K562 (cell line): ENCODE results near the gene OPTN.

Source experiments
- FOXJ3 ChIP-seq: sonication (generic); formaldehyde crosslinking; IDR thresholded peaks from 2 replicates; pipeline ENCODE4 v1.4.0; 2020; ENCODE audit warnings: mild to moderate bottlenecking, missing genetic modification reagents
- FOXM1 ChIP-seq, 2 experiments: fragments of 450-650 bp in 1 of 2; sonication (generic) in 1 of 2; formaldehyde crosslinking in 1 of 2; IDR thresholded peaks; 2 replicates each; pipeline versions ENCODE4 v1.6.1 to v1.9.0; 2017 to 2022; ENCODE audit warnings: low read depth in 2 of 2, mild to moderate bottlenecking in 2 of 2, missing genetic modification reagents in 1 of 2, moderate library complexity in 1 of 2
- MYBL2 ChIP-seq, 2 experiments: fragments of 450-650 bp in 1 of 2; sonication (generic) in 1 of 2; formaldehyde crosslinking in 1 of 2; IDR thresholded peaks; 2 replicates each; pipeline versions ENCODE4 v1.6.1 to v1.8.1; 2017 to 2022; ENCODE audit warnings: borderline replicate concordance in 1 of 2, inconsistent platforms in 1 of 2, low read depth in 1 of 2, mild to moderate bottlenecking in 1 of 2, missing genetic modification reagents in 1 of 2, moderate library complexity in 1 of 2
- PHB2 ChIP-seq: fragments of 450-650 bp; IDR thresholded peaks from 2 replicates; pipeline ENCODE4 v1.6.1; 2017; ENCODE audit warnings: low read depth
- SIN3B ChIP-seq: fragments of 450-650 bp; IDR thresholded peaks from 2 replicates; pipeline ENCODE4 v1.6.1; 2017; ENCODE audit warnings: low read depth, mild to moderate bottlenecking, moderate library complexity
- SMAD2 ChIP-seq: fragments of 150-350 bp; IDR thresholded peaks from 2 replicates; pipeline ENCODE4 v1.6.1; 2014; ENCODE audit warnings: low read depth, mild to moderate bottlenecking, low read length
- SRSF9 ChIP-seq: fragments of 200-400 bp; formaldehyde crosslinking; IDR thresholded peaks from 2 replicates; pipeline ENCODE4 v1.6.1; 2017; ENCODE audit warnings: low read depth, low read length, borderline replicate concordance
- ZFP1 ChIP-seq: fragments of 450-650 bp; formaldehyde crosslinking; IDR thresholded peaks from 2 replicates; pipeline ENCODE4 v1.4.0; 2020; ENCODE audit warnings: mild to moderate bottlenecking, mixed read lengths

DNA sequence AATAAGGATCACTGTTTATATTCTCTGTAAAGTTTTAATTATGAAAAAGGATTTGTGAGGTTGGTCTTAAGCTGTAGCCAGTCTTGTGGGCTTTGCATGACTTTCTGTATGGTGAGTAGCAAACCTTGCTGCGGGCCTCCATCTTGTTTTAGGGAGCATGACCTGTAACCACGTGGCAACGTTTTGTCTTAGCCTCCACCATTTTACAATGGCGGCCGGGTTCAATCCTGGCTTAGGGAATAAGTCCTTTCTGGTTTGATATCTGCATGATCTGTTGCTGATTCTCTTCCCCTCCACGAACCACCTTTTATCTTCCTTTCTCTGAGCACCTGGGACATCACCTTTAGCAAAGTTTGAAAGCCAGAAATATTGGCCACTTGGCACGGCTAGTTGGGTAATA, 32.5 kb upstream of the OPTN start:
- TF ChIP-seq SIN3B = no peak
- no peak for TF ChIP-seq SMAD2
- no peak for TF ChIP-seq FOXM1 (IDR thresholded peaks at IDR 0.05; ENCODE audit: low read depth)
- TF ChIP-seq FOXM1 (CRISPR knock-in tag; IDR thresholded peaks at IDR 0.05; ENCODE audit: low read depth) = no peak
- TF ChIP-seq FOXJ3 (CRISPR knock-in tag) = no peak
- no peak for TF ChIP-seq SRSF9
- no peak for TF ChIP-seq PHB2
- TF ChIP-seq MYBL2 (IDR thresholded peaks at IDR 0.05; ENCODE audit: low read depth) = no peak
- TF ChIP-seq MYBL2 (CRISPR knock-in tag; IDR thresholded peaks at IDR 0.05; ENCODE audit: borderline replicate concordance) = no peak
- no peak for TF ChIP-seq ZFP1 (CRISPR knock-in tag)
